BLaER1 (cell line): ENCODE data around the gene TOGARAM1.

Experiments
- H3K27ac ChIP-seq: shearing (Covaris generic); formaldehyde crosslinking; 2 replicates; pipeline ENCODE4 v1.8.1; 2022
- H3K27me3 ChIP-seq: shearing (Covaris generic); formaldehyde crosslinking; 2 replicates; pipeline ENCODE4 v1.8.1; 2022
- H3K36me3 ChIP-seq: shearing (Covaris generic); formaldehyde crosslinking; 2 replicates; pipeline ENCODE4 v1.8.1; 2022
- H3K4me1 ChIP-seq: shearing (Covaris generic); formaldehyde crosslinking; 2 replicates; pipeline ENCODE4 v1.8.1; 2022
- H3K4me2 ChIP-seq: shearing (Covaris generic); formaldehyde crosslinking; 2 replicates; pipeline ENCODE4 v1.8.1; 2022
- H3K4me3 ChIP-seq: shearing (Covaris generic); formaldehyde crosslinking; 2 replicates; pipeline ENCODE4 v1.8.1; 2022
- H3K9ac ChIP-seq: shearing (Covaris generic); formaldehyde crosslinking; 2 replicates; pipeline ENCODE4 v1.8.1; 2022
- H3K9me3 ChIP-seq: shearing (Covaris generic); formaldehyde crosslinking; 2 replicates; pipeline ENCODE4 v1.8.1; 2022
- H4K20me1 ChIP-seq: shearing (Covaris generic); formaldehyde crosslinking; 2 replicates; pipeline ENCODE4 v1.8.1; 2022
- Cebpa-rat ChIP-seq: shearing (Covaris generic); IDR thresholded peaks from 2 replicates; pipeline ENCODE4 v1.8.1; 2022

The TOGARAM1 gene

DNA sequence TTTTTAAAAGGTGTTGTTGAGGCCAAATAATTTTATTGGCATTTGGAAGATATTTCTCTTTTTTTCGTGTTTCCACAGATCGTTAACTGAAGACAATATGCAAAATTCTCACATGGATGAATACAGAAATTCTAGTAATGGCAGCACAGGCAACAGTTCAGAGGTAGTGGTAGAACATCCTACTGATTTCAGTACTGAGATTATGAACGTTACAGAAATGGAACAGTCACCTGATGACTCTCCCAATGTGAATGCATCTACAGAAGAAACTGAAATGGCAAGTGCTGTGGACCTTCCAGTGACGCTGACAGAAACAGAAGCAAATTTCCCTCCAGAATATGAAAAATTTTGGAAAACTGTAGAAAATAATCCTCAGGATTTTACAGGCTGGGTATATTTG lies 133.2 kb downstream of the TOGARAM1 start:
- Histone ChIP-seq H3K27me3 (no peaks in the 10 kb centered on the region), H3K9me3 (no peaks in the 10 kb centered on the region)

DNA sequence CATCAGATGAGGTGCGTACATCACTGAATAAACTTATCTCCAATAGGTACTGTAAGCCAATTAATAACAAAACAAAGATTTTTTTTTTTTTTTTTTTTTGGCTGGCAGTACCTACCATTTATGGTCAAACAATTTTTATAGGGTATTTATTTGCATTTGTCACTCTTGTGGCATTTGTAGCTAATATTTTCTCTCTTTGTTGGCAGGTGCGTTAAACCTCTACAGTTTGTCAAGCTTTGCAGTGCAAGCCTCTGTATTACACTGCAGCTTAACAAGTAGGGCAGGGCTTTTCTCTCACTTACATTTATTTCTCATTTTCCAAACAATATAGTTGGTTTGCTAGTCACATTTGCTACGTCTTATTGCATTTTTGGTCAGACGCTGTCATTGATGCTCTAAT lies 134.2 kb downstream of the TOGARAM1 start:
- peaks cover 66% of the 10 kb centered on the region for H4K20me1 ChIP-seq
- TF ChIP-seq Cebpa-rat, result no peak
- H3K27me3 ChIP-seq, result no peaks in the 10 kb centered on the region
- no peaks in the 10 kb centered on the region for H3K9me3 ChIP-seq
- H3K4me2 ChIP-seq, result no peak overlapping the region
- no peaks in the 10 kb centered on the region for H3K4me1 ChIP-seq
- no peak overlapping the region for H3K27ac ChIP-seq
- H3K4me3 ChIP-seq, result no peak overlapping the region
- H3K36me3 ChIP-seq, result peaks cover 74% of the 10 kb centered on the region
- no peak overlapping the region for H3K9ac ChIP-seq

More for the DNA sequence above, 133.2 kb downstream of the TOGARAM1 start:
- H3K36me3 ChIP-seq, result peaks cover 70% of the 10 kb centered on the region
- no peak for TF ChIP-seq Cebpa-rat
- peaks cover 75% of the 10 kb centered on the region for H4K20me1 ChIP-seq
- no peaks in the 10 kb centered on the region for H3K4me1 ChIP-seq
- H3K4me2 ChIP-seq, result no peak overlapping the region
- no peak overlapping the region for H3K27ac ChIP-seq
- no peak overlapping the region for H3K4me3 ChIP-seq
- H3K9ac ChIP-seq, result no peak overlapping the region

GRCh38 chr14:45103806-45104205 lies 141.8 kb downstream of the TOGARAM1 start:
- no peaks in the 10 kb centered on the region for H3K27me3 ChIP-seq
- H3K36me3 ChIP-seq, result peaks cover 79% of the 10 kb centered on the region
- no peak overlapping the region for H3K4me2 ChIP-seq
- no peak overlapping the region for H3K9ac ChIP-seq
- peaks cover 30% of the 10 kb centered on the region; the same call in 1 of the 2 replicates for H4K20me1 ChIP-seq
- no peak for TF ChIP-seq Cebpa-rat
- no peaks in the 10 kb centered on the region for H3K4me1 ChIP-seq
- H3K4me3 ChIP-seq, result no peak overlapping the region
- H3K9me3 ChIP-seq, result no peaks in the 10 kb centered on the region
- no peak overlapping the region for H3K27ac ChIP-seq

DNA sequence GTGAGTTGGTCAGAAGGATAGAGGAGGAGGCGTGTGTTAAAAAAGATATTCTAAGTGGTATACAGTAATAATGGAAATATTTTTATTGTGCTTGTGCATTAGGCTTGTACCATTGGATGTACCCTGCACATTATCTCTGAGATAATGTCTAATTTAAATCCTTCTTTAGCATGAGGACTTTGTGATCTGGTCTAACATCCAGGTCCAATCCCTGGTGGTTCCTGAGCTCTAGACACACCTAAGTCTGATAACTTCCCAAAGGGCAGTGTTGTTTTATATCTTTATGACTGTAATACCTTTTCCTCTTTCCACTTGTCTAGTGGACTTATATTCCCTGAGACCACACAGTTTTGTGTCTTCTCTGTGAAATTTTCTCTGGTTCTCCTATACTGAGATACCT lies 142.6 kb downstream of the TOGARAM1 start:
- H4K20me1 ChIP-seq, result peaks cover 26% of the 10 kb centered on the region; the same call in 1 of the 2 replicates
- no peaks in the 10 kb centered on the region for H3K4me1 ChIP-seq
- H3K36me3 ChIP-seq, result peaks cover 78% of the 10 kb centered on the region
- H3K4me2 ChIP-seq, result no peak overlapping the region
- no peak for TF ChIP-seq Cebpa-rat
- H3K9ac ChIP-seq, result no peak overlapping the region
- no peak overlapping the region for H3K27ac ChIP-seq
- H3K4me3 ChIP-seq, result no peak overlapping the region
- no peaks in the 10 kb centered on the region for H3K9me3 ChIP-seq
- H3K27me3 ChIP-seq, result no peaks in the 10 kb centered on the region

DNA sequence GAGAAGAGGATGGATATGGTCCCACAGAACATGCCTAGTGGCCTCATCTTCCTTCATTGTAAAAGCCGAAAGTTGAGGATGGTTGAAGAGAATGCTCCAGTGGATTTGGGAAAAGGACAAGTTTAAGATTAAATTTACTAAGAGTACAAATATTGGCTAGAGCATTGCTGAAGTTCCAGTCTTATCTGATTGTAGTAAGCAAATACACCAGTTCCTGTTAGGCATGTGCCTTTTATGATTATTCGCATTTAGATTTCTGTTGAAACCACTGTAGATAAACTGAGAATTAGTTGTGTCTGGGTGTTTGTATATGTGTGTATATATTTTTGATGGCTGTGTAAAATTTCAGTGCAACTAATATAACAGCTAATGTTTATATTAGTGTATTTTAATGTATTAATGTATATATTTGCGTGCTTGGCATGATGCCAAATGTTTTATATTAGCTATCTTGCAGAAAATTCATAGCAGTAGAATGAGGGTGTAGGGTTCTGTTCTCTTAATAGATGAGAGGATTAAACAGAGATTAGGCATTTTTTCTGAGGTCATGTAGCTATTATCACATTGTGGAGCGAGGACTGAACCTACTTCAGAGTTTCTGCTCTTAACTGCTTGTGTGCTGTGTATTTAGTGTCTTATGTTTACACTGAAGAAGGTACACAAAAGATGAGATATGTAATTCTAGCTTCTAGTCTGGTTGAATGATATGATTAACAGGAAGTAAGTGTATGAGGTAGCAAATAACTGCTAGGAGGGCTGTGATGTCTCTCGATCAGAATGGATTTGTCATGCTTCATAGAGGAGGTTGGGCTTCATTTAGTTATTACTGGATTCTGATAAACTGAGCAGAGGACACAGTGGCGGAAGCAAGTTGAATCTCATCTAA lies 151.1 kb downstream of the TOGARAM1 start:
- H3K9ac ChIP-seq, result no peak overlapping the region
- no peak overlapping the region for H3K27ac ChIP-seq
- H3K9me3 ChIP-seq, result no peaks in the 10 kb centered on the region
- no peak overlapping the region for H3K4me3 ChIP-seq
- no peaks in the 10 kb centered on the region for H3K27me3 ChIP-seq
- H3K4me1 ChIP-seq, result no peaks in the 10 kb centered on the region
- no peak for TF ChIP-seq Cebpa-rat
- H4K20me1 ChIP-seq, result peaks cover 6% of the 10 kb centered on the region; the same call in 1 of the 2 replicates
- H3K4me2 ChIP-seq, result no peak overlapping the region
- peaks cover 74% of the 10 kb centered on the region for H3K36me3 ChIP-seq

- H3K4me2 ChIP-seq, result no peak overlapping the region
- H3K27ac ChIP-seq, result no peak overlapping the region
- peaks cover 6% of the 10 kb centered on the region; the same call in 1 of the 2 replicates for H4K20me1 ChIP-seq
- H3K36me3 ChIP-seq, result peaks cover 79% of the 10 kb centered on the region
- TF ChIP-seq Cebpa-rat, result no peak
- no peaks in the 10 kb centered on the region for H3K4me1 ChIP-seq
- H3K9me3 ChIP-seq, result no peaks in the 10 kb centered on the region
- no peak overlapping the region for H3K4me3 ChIP-seq
- no peaks in the 10 kb centered on the region for H3K27me3 ChIP-seq
- H3K9ac ChIP-seq, result no peak overlapping the region
These were observed 152.3 kb downstream of the TOGARAM1 start for GRCh38 chr14:45114327-45114726.

GRCh38 chr14:45118594-45118993 lies 156.6 kb downstream of the TOGARAM1 start:
- Histone ChIP-seq H3K9ac (no peak overlapping the region), H3K4me3 (no peak overlapping the region), H3K4me2 (no peak overlapping the region), H3K27me3 (no peaks in the 10 kb centered on the region), H3K27ac (no peak overlapping the region), H3K36me3 (peaks cover 78% of the 10 kb centered on the region), H3K4me1 (no peaks in the 10 kb centered on the region), H4K20me1 (no peaks in the 10 kb centered on the region; the same call in 1 of the 2 replicates), H3K9me3 (no peaks in the 10 kb centered on the region)
- TF ChIP-seq Cebpa-rat, result no peak

DNA sequence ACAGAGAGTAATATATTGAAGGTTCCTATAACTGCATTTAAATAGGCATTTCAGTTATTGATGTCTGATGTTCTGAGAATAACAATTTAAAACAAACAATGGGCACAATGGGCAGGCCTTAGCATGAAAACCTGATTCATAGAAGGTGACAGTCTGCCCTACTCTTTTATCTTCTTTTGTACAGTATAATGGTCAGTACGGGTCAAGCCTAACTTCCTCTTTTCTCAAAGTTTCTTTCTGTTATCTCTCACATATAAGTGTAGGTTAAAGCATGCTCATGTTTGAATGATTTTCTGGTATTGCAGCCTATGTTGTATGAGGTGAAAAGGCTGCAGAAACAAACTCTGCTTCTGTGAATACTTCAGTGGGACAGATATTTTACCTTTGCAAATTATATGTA lies 158.1 kb downstream of the TOGARAM1 start:
- Histone ChIP-seq H3K4me2 (no peak overlapping the region), H3K9ac (no peak overlapping the region), H3K36me3 (peaks cover 90% of the 10 kb centered on the region), H3K4me3 (no peak overlapping the region), H3K27me3 (no peaks in the 10 kb centered on the region), H4K20me1 (no peaks in the 10 kb centered on the region), H3K9me3 (no peaks in the 10 kb centered on the region), H3K27ac (no peak overlapping the region), H3K4me1 (no peaks in the 10 kb centered on the region)
- TF ChIP-seq Cebpa-rat, result no peak

DNA sequence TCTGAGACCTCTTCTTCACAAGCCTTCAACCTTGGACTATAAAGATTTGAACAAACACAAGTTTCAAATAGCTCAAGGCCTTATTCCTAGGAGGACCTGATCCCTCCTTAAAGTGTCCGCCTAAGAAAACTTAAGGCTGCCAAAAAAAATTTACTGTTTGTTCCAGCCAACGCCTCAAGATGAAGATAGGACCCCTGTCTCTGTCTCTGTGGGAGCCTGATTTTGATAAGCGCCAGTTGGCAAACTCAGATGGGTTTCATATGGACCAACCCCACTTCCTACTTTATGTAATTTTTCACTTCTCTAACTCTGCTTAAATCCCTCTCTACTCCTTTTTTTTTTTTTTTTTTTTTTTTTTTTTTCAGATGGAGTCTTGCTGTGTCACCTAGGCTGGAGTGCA lies 161.3 kb downstream of the TOGARAM1 start:
- no peaks in the 10 kb centered on the region for H4K20me1 ChIP-seq
- H3K4me1 ChIP-seq, result no peaks in the 10 kb centered on the region
- H3K36me3 ChIP-seq, result peaks cover 91% of the 10 kb centered on the region
- H3K4me3 ChIP-seq, result no peak overlapping the region
- TF ChIP-seq Cebpa-rat, result no peak
- H3K4me2 ChIP-seq, result no peak overlapping the region
- H3K9ac ChIP-seq, result no peak overlapping the region
- H3K27me3 ChIP-seq, result no peaks in the 10 kb centered on the region
- no peak overlapping the region for H3K27ac ChIP-seq
- H3K9me3 ChIP-seq, result no peaks in the 10 kb centered on the region
